GM19240 (cell line): ENCODE data around the gene PDE6H.

ENCODE experiments used
- DNase-seq: peaks from one replicate; pipeline ENCODE4 v3.0.0; 2011; ENCODE audit warnings: low spot score; ENCODE audit not compliant: insufficient read length

The PDE6H gene

GRCh38 chr12:14974633-14975032 is 1.8 kb downstream of the PDE6H start:
- DNase-seq: no peak

GRCh38 chr12:14975457-14975856 is 2.6 kb downstream of the PDE6H start:
- DNase-seq: no peak

- DNase-seq: no peak
Observed at GRCh38 chr12:14976658-14977057, 3.8 kb downstream of the PDE6H start.

- DNase-seq: no peak
Observed at GRCh38 chr12:14979468-14979867, 6.6 kb downstream of the PDE6H start.

DNA sequence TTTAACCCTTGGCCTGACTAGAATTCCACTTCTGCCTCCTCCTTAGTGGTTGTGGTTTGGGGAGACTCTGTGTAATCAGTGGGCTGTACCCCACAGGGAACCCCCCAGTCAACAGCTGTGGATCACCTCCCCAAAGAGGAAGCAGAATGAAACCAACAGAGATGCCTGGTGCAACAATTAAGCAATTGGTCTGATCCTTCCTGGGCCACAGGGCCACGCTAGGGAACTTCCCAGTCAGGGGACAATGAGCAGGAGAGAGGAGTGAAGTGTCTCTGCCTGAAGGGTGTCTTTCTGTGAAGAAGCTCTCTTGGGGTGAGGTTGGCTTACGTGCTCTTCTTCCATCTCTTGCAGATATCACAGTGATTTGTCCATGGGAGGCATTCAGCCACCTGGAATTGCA is 8.2 kb downstream of the PDE6H start:
- DNase-seq: no peak

GRCh38 chr12:14982562-14982961 is 9.7 kb downstream of the PDE6H start:
- no peak for DNase-seq

DNA sequence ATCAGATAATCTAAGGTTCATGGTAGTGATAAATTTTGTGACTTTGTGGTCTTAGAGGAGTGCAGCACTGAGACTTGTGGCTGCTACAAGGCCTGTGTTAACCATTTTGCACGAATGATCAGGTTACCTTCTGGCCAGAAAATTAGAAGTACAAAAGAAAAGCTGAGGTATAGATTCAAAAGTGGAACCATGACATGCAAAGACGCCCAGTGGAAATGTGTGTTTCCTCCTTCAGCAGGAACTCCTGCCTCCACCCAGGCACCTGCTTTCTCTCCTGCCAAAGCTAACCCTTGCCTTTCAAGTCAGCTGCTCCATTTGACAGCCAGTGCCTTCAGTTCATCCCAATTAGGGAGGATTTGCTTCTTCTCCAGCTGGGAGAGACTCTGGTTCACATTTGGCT is 10.1 kb downstream of the PDE6H start:
- DNase-seq: no peak

DNA sequence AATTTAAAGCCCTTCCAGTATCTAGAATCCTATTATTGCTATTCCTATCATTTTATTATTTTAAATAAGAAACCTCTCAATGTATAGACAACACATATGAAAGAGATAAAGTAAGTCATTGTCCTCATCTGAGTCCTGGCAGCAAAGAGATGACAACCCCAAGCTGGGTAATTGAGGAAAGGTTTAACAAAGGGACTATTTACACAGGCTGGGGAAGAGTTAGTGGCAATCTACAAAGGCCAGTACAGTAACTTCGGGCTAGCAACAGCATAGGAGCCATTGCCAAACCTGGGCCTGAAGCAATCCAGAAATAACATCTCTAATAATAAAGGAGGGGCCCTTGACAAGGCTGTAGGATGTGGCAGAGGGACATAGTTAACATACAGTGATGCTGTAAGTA is 11.2 kb downstream of the PDE6H start:
- DNase-seq: no peak

DNA sequence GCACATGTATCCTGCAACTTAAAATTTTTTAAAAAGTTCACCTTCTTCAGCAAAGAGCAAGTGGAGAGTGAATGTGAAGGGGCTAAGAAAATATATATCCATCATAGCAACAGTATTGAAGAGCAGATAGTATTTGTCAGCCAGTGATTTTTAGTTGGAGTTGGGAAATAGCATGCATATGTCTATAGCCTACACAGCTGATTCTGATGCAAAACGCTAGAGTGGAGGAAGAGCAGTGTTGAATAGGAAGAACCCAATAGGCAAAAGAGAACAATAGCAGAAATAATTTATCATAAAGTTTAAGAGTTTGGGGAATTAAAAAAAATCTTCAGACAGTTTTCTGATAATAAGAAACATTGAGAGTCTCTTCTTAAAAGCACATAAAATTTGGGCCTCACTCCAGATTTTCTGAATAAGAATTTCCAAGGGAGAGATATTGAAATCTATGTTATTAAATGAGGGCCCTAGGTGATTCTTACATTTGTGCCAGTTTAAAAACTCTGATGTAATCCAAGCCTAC is 12.0 kb downstream of the PDE6H start:
- DNase-seq: no peak

DNA sequence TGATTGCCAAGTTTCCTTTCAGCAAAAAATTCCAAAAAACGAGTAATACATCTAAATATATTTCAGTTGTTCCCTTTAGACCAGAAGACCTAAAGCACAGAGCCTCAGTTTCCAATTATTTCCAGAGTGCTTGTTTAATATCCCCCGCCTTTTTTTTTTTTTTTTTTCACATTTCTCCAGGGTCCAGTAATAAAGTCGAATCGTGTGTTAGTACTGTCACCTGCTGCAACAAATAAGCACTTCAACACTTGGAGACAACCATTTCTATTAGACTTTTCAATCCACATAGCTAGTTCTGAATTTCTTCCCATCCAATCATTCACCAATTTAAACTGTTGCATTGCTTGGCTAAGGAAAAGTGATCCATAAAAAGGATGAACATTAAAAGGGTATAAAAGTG is 13.6 kb downstream of the PDE6H start:
- no peak for DNase-seq

- no peak for DNase-seq
Observed at GRCh38 chr12:14988035-14988434, 15.2 kb downstream of the PDE6H start.

DNA sequence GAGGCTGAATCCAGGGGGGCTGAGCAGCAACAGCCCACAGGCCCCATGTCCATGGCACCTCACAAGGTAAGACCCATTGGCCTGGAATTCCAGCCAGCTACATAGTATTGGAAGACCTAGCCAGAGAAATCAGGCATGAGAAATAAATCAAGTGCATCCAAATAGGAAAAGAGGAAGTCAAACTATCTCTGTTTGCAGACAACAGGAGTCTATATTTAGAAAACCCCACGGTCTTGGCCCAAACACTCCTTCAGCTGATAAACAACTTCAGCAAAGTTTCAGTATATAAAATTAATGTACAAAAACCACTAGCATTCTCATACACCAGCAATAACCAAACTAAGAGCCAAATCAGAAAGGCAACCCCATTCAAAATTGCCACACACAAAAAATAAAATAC is 16.9 kb downstream of the PDE6H start:
- DNase-seq: no peak

DNA sequence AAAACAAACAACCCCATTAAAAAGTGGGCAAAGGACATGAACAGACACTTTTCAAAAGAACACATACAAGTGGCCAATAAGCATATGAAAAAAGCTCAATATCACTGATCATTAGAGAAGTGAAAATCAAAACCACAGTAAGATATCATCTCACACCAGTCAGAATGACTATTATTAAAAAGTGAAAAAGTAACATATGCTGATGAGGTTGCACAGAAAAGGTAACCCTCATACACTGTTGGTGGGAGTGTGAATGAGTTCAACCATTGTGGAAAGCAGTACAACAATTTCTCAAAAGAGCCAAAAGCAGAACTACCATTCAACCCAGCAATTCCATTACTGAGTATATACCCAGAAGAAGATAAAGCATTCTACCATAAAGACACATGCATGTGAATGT is 18.2 kb downstream of the PDE6H start:
- no peak for DNase-seq

- DNase-seq: no peak
Observed at GRCh38 chr12:14992673-14993072, 19.8 kb downstream of the PDE6H start.

DNA sequence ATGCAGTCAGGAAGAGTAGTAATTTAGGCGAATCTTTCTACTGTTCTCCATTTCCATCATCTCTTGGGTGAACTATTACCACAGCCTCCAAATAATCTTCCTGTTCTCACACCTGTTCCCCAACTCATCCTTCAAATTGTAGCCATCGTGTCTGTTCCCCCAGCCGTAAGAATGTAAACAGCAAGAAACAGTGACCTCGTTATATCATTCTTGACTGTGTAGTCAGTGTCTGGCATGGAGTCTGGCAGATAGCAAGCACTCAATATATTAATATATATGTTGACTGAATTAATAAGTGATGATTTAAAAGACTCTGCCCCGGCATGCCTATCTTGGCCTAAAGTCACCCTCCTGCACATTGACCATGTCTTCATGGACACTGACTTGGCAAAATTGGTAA is 20.3 kb downstream of the PDE6H start:
- no peak for DNase-seq

DNA sequence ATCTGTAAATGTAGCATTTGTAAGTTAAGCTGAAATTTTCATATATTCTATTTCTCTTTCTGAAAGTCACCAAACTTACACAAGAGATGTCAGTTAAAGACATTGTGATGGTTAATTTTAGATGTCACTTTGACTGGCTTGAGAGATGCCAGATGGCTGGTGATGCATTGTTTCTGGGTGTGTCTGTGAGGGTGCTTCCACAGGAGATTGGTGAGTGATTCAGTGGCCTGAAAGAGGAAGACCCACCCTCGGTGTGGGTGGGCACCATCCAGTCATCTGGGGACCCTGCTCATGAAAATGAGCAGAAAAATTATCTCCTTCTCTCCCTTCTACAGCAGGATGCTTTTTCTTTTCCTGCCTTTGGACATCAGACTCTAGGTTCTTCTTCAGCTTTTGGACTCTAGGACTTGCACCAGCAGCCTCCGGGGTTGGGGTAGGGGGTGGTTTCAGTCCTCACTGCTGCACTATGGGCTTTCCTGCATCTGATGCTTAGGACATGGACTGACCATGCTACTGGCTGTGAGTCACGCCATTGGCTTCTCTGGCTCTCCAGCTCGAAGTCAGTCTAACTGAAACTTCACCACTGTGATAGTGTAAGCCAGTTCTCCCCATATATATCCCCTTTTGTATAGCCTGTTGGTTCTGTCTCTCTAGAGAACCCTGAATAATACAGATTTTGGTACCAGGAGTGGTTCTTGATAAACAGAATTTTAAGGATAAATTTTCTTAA is 20.9 kb downstream of the PDE6H start:
- no peak for DNase-seq

DNA sequence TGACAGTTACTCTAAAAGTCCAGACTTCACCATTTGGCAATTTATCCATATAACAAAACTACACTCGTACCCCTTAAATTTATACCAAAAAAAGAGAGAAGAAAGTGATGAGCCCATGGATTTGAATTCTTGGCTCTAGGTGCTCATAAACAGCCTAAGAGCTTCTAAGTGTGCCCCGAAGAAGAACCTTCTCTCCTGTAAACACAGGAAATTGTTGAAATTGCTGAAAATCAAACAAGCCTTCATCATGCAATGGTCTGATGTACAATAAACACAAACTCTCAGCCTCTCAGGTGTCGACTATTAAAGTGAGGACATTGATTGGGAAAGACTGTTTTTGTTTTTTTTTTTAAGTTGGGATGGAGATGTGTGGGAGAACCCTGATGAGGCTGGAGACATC is 21.8 kb downstream of the PDE6H start:
- DNase-seq: no peak

GRCh38 chr12:14995583-14996425 is 23.0 kb downstream of the PDE6H start:
- DNase-seq: no peak

DNA sequence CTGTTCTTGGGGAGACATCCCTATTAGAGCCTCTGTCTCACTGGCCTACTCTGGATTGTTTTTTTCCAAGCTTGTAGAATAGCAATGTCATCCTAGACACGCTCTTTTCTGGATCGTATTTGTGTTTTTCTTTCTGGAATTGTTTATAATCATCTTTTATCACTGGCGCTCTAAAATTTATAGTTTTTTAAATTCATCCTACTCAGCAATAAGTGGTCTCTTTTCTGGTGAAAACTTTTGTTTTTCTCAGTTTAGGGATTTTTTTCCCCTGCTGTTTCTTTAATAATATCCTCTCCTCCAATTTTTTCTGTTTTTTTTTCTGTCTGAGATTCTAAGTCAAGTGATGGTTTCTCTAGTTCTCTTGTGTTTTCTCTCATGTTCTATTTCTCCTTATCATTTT is 25.2 kb downstream of the PDE6H start:
- DNase-seq: no peak

DNA sequence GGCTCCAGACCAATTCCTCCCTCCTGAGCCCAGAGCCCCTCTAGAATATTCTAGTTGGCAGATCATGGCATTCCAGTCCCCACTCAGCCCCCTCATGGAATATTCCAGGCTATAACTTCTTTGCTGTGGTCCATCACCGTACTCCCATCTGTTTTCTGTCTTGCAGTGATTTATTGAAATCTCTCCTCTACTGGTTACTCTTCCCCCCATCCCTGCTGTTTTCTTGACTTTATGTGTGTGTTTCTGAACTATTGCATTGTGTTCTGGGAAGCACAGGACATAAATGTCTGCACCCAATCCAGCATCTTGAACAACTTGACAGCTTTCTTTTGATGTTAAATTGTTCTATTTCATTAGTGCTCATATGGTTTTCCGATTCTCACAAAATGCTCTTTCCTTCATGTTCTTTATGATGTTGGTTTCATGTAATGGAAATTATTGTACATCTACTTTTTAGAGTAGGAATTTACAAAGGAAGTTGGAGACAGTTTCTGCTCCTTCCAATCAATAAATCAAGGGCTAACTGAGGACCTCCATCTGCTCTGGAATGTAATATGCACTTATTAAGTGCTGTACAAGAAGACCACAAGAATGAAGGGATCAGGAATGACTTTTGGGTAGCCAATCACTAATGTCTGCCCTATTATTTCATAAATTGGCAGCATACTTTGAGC is 26.3 kb downstream of the PDE6H start:
- DNase-seq: no peak

GRCh38 chr12:14999695-15000365 is 27.0 kb downstream of the PDE6H start:
- no peak for DNase-seq

DNA sequence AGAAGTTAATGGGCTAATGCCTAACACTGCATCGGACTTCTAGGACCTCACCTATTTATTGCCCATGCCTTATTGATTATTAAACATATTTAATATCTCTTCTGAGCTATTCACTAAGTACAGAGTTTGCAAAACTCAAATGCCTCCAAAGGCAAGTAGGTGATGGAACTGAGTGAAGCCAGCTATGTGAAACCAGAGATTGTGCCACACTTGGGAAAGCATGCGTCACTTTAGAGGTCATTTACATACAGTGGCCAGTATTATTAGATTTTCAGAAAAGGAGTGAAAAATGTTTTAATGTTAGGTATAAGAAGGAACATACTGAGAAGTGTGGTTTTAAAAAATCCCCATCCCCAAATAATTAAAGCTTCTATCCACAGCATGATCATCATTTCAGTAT is 27.7 kb downstream of the PDE6H start:
- DNase-seq: no peak
